ENCODE measurements around the gene AJM1.

AJM1 gene

DNA sequence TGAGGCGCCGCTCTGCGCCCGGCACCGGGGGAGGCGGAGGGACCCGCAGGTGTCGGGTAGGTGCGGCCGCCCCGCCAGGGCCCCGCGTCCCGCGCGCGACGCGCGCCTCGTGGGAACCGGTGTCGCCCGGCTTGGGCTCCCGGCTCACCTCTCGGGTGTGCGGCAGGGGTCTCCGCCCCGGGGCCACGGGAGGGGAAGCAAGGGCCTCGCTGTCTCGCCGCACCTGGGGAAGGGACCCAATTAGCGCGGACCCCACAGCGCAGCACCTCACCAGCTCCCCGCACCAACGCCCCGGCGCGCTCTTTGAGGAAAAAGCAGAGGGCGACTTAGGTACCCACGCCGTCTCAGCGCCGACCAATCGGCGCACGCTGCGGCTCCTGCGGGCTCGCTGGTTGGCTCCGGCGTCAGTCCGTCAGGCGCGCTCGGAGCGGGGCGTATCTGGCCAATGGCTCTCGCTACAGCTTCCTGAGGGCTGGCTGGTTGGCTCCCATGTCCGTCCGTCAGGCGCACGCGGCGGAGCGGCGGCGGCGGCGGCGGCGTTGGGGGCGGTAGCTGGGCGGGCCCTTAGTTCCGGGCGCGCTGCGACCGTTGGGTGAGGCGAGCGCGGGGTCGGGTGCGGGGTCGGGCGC is 43.8 kb downstream of the AJM1 start, which contains the start of gene TRAF2:
Gene TRAF2, plus strand, starts transcription at position 567 of the 629 bp plus-strand sequence. CDS start 12,225 bp downstream, outside the sequence.
- peak within 1 kb of the TSS; percentile 71 for H3K4me3 ChIP-seq (replicated peaks; ENCODE audit: low read depth, low read length)
- TF ChIP-seq, protein P1, sequence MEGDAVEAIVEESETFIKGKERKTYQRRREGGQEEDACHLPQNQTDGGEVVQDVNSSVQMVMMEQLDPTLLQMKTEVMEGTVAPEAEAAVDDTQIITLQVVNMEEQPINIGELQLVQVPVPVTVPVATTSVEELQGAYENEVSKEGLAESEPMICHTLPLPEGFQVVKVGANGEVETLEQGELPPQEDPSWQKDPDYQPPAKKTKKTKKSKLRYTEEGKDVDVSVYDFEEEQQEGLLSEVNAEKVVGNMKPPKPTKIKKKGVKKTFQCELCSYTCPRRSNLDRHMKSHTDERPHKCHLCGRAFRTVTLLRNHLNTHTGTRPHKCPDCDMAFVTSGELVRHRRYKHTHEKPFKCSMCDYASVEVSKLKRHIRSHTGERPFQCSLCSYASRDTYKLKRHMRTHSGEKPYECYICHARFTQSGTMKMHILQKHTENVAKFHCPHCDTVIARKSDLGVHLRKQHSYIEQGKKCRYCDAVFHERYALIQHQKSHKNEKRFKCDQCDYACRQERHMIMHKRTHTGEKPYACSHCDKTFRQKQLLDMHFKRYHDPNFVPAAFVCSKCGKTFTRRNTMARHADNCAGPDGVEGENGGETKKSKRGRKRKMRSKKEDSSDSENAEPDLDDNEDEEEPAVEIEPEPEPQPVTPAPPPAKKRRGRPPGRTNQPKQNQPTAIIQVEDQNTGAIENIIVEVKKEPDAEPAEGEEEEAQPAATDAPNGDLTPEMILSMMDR (IDR thresholded peaks at IDR 0.05; ENCODE audit: low read length, missing control alignments), result no peak
- peak; percentile 99 for DNase-seq (ENCODE audit: low read depth)

DNA sequence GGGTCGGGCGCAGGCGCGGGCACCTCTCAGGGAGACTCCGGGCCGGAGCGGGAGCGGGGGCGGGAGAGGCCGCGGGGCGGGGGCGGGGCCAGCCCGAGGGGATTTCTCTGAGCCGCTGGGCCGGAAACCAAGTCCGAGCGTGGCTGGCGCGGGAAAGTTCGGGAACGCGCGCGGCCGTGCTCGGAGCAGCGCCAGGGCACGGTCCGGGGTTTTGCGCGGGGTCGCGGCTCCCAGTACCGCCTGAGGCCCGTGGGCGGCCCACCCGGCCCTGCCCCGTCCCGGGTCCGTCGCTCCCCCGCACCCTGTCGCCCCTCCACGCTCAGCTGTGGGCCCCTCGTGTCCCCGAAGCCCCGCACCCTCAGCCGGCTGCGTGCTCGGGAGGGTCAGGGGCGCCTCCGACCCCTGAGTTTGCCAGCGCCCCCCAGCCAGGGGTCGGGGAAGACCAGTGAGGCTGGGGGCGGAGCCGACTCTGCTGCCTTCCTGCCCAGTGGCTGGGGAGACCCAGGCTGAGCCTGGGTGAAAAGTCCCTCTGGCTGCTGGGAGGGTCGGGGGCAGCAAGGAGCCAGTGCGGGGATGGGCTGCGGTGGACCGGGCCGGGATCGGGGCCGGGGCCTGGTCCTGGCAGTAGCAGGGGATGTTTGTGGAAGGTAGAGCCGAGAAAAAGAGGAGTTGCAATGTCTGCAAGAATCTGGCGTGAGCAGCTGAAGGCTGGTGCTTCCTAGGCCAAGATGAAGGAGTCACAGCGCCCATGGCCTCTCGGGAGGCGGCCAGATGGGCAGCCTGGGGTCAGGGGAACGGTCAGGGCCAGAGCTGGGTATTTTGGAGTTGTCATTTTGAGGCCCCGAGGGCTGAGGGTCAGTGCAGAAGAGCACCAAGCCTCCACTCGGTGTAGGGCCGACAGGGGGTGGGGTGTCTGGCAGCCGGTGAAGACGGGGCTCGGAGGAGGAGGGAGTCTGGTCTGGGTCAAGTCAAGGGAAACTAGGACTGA is 44.6 kb downstream of the AJM1 start:
- H3K4me3 ChIP-seq (replicated peaks; ENCODE audit: low read depth, low read length), result peak overlapping the region; percentile 71
- TF ChIP-seq, protein P1 (IDR thresholded peaks at IDR 0.05; ENCODE audit: low read length, missing control alignments), result no peak
- DNase-seq (ENCODE audit: low read depth), result no peak

- TF ChIP-seq, protein P1 (IDR thresholded peaks at IDR 0.05; ENCODE audit: low read length, missing control alignments), result no peak
- DNase-seq (ENCODE audit: low read depth), result no peak
- no peak overlapping the region for H3K4me3 ChIP-seq (replicated peaks; ENCODE audit: low read depth, low read length)
Measured at GRCh38 chr9:136888454-136888853, 46.2 kb downstream of the AJM1 start.

GRCh38 chr9:136889858-136890257 is 47.6 kb downstream of the AJM1 start:
- TF ChIP-seq, protein P1 (IDR thresholded peaks at IDR 0.05; ENCODE audit: low read length, missing control alignments), result no peak
- no peak overlapping the region for H3K4me3 ChIP-seq (replicated peaks; ENCODE audit: low read depth, low read length)
- no peak for DNase-seq (ENCODE audit: low read depth)

DNA sequence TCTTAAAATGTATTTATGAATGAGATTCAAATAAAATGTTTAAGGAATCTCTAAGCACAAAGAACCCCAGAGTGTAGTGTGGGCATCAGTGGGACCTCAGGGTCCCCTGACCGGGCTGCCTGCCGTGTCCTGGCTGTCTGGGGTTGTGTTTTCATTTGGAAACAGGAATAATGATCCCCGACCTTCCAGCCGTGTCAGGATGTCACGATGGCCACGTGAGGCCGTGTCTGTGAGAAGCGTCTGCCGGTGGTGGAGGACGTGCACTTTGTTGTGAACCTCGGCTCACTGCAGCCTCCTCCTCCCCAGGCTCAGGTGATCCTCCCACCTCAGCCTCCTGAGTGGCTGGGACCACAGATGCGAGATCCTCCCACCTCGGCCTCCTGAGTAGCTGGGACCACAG is 48.4 kb downstream of the AJM1 start:
- DNase-seq (ENCODE audit: low read depth), result no peak
- TF ChIP-seq, protein P1 (IDR thresholded peaks at IDR 0.05; ENCODE audit: low read length, missing control alignments), result no peak
- no peak overlapping the region for H3K4me3 ChIP-seq (replicated peaks; ENCODE audit: low read depth, low read length)

All from fibroblast of pulmonary artery (primary cell).